ENCODE measurements around the gene FAM3B.

- TF ChIP-seq POLR2A (IDR thresholded peaks at IDR 0.05), result no peak
- no peak for TF ChIP-seq CTCF (IDR thresholded peaks at IDR 0.05)
Observed at GRCh38 chr21:41370840-41371684, 54.5 kb downstream of the FAM3B start.
